Measurements from ENCODE around the gene ANO10. TPM values are rescaled to one million over a fixed set of nuclear protein-coding genes. Genes with fewer than 3 reads are reported as not detected.

ANO10 gene
- polyA plus RNA-seq, 1 donor = 21.5 TPM

GRCh38 chr3:43378066-43378935, 243.5 kb downstream of the ANO10 start:
- Histone ChIP-seq H3K4me3 (ENCODE audit: low read length) (no peak overlapping the region), H3K27ac (ENCODE audit: low read length) (no peak overlapping the region), H3K36me3 (ENCODE audit: control insufficient read depth, insufficient read depth, low read length) (no peaks in the 10 kb centered on the region), H3K27me3 (ENCODE audit: control insufficient read depth, insufficient read depth, low read length) (no peaks in the 10 kb centered on the region), H3K4me1 (ENCODE audit: control insufficient read depth, insufficient read depth, low read length) (no peaks in the 10 kb centered on the region), H3K9me3 (ENCODE audit: control insufficient read depth, low read depth, low read length) (no peaks in the 10 kb centered on the region)
- peak; percentile 30 to 49 for DNase-seq
- no CpG with 5 or more reads among the region's 2 CpGs for WGBS (ENCODE audit: insufficient coverage, low lambda C conversion rate)

- H3K4me3 ChIP-seq (ENCODE audit: low read length) = no peak overlapping the region
- H3K9me3 ChIP-seq (ENCODE audit: control insufficient read depth, low read depth, low read length) = no peaks in the 10 kb centered on the region
- no peak for DNase-seq
- H3K36me3 ChIP-seq (ENCODE audit: control insufficient read depth, insufficient read depth, low read length) = no peaks in the 10 kb centered on the region
- no peaks in the 10 kb centered on the region for H3K27me3 ChIP-seq (ENCODE audit: control insufficient read depth, insufficient read depth, low read length)
- no peaks in the 10 kb centered on the region for H3K4me1 ChIP-seq (ENCODE audit: control insufficient read depth, insufficient read depth, low read length)
- H3K27ac ChIP-seq (ENCODE audit: low read length) = no peak overlapping the region
- WGBS (ENCODE audit: insufficient coverage, low lambda C conversion rate) = no CpG with 5 or more reads among the region's 3 CpGs
Observed at GRCh38 chr3:43373560-43373928, 248.3 kb downstream of the ANO10 start.

GRCh38 chr3:43372809-43373559, 248.8 kb downstream of the ANO10 start:
- Histone ChIP-seq H3K27me3 (ENCODE audit: control insufficient read depth, insufficient read depth, low read length) (no peaks in the 10 kb centered on the region), H3K27ac (ENCODE audit: low read length) (no peak overlapping the region), H3K9me3 (ENCODE audit: control insufficient read depth, low read depth, low read length) (no peaks in the 10 kb centered on the region), H3K4me1 (ENCODE audit: control insufficient read depth, insufficient read depth, low read length) (no peaks in the 10 kb centered on the region), H3K36me3 (ENCODE audit: control insufficient read depth, insufficient read depth, low read length) (no peaks in the 10 kb centered on the region), H3K4me3 (ENCODE audit: low read length) (no peak overlapping the region)
- WGBS (ENCODE audit: insufficient coverage, low lambda C conversion rate) = no CpG with 5 or more reads among the region's 11 CpGs
- no peak for DNase-seq

GRCh38 chr3:43372007-43372740, 249.6 kb downstream of the ANO10 start:
- H3K4me3 ChIP-seq (ENCODE audit: low read length) = no peak overlapping the region
- H3K36me3 ChIP-seq (ENCODE audit: control insufficient read depth, insufficient read depth, low read length) = no peaks in the 10 kb centered on the region
- H3K4me1 ChIP-seq (ENCODE audit: control insufficient read depth, insufficient read depth, low read length) = no peaks in the 10 kb centered on the region
- H3K27ac ChIP-seq (ENCODE audit: low read length) = no peak overlapping the region
- no peaks in the 10 kb centered on the region for H3K27me3 ChIP-seq (ENCODE audit: control insufficient read depth, insufficient read depth, low read length)
- no peaks in the 10 kb centered on the region for H3K9me3 ChIP-seq (ENCODE audit: control insufficient read depth, low read depth, low read length)
- no peak for DNase-seq
- 100% methylated on average over 1 of the region's 10 CpGs for WGBS (ENCODE audit: insufficient coverage, low lambda C conversion rate)

- no peak for DNase-seq
- no peak overlapping the region for H3K4me3 ChIP-seq (ENCODE audit: low read length)
- H3K9me3 ChIP-seq (ENCODE audit: control insufficient read depth, low read depth, low read length) = no peaks in the 10 kb centered on the region
- H3K27ac ChIP-seq (ENCODE audit: low read length) = no peak overlapping the region
- no CpG with 5 or more reads among the region's 3 CpGs for WGBS (ENCODE audit: insufficient coverage, low lambda C conversion rate)
- no peaks in the 10 kb centered on the region for H3K27me3 ChIP-seq (ENCODE audit: control insufficient read depth, insufficient read depth, low read length)
- H3K4me1 ChIP-seq (ENCODE audit: control insufficient read depth, insufficient read depth, low read length) = no peaks in the 10 kb centered on the region
- H3K36me3 ChIP-seq (ENCODE audit: control insufficient read depth, insufficient read depth, low read length) = no peaks in the 10 kb centered on the region
Observed at GRCh38 chr3:43371494-43371893, 250.3 kb downstream of the ANO10 start.

GRCh38 chr3:43370293-43370980, 251.4 kb downstream of the ANO10 start:
- H3K36me3 ChIP-seq (ENCODE audit: control insufficient read depth, insufficient read depth, low read length) = no peaks in the 10 kb centered on the region
- H3K27ac ChIP-seq (ENCODE audit: low read length) = no peak overlapping the region
- 100% methylated on average over 1 of the region's 6 CpGs for WGBS (ENCODE audit: insufficient coverage, low lambda C conversion rate)
- DNase-seq = no peak
- H3K9me3 ChIP-seq (ENCODE audit: control insufficient read depth, low read depth, low read length) = no peaks in the 10 kb centered on the region
- H3K4me1 ChIP-seq (ENCODE audit: control insufficient read depth, insufficient read depth, low read length) = no peaks in the 10 kb centered on the region
- no peak overlapping the region for H3K4me3 ChIP-seq (ENCODE audit: low read length)
- no peaks in the 10 kb centered on the region for H3K27me3 ChIP-seq (ENCODE audit: control insufficient read depth, insufficient read depth, low read length)

- DNase-seq = no peak
- H3K27me3 ChIP-seq (ENCODE audit: control insufficient read depth, insufficient read depth, low read length) = no peaks in the 10 kb centered on the region
- H3K36me3 ChIP-seq (ENCODE audit: control insufficient read depth, insufficient read depth, low read length) = peaks cover 3% of the 10 kb centered on the region
- no peak overlapping the region for H3K27ac ChIP-seq (ENCODE audit: low read length)
- no peaks in the 10 kb centered on the region for H3K9me3 ChIP-seq (ENCODE audit: control insufficient read depth, low read depth, low read length)
- H3K4me1 ChIP-seq (ENCODE audit: control insufficient read depth, insufficient read depth, low read length) = no peaks in the 10 kb centered on the region
- WGBS (ENCODE audit: insufficient coverage, low lambda C conversion rate) = no CpG with 5 or more reads among the region's 8 CpGs
- no peak overlapping the region for H3K4me3 ChIP-seq (ENCODE audit: low read length)
Observed at GRCh38 chr3:43369404-43370292, 252.2 kb downstream of the ANO10 start.

- Histone ChIP-seq H3K9me3 (ENCODE audit: control insufficient read depth, low read depth, low read length) (no peaks in the 10 kb centered on the region), H3K27ac (ENCODE audit: low read length) (no peak overlapping the region), H3K4me1 (ENCODE audit: control insufficient read depth, insufficient read depth, low read length) (no peaks in the 10 kb centered on the region), H3K27me3 (ENCODE audit: control insufficient read depth, insufficient read depth, low read length) (no peaks in the 10 kb centered on the region), H3K4me3 (ENCODE audit: low read length) (no peak overlapping the region), H3K36me3 (ENCODE audit: control insufficient read depth, insufficient read depth, low read length) (peaks cover 3% of the 10 kb centered on the region)
- no peak for DNase-seq
- no CpG with 5 or more reads among the region's 9 CpGs for WGBS (ENCODE audit: insufficient coverage, low lambda C conversion rate)
Observed at GRCh38 chr3:43366885-43367284, 254.9 kb downstream of the ANO10 start.

- DNase-seq = no peak
- H3K9me3 ChIP-seq (ENCODE audit: control insufficient read depth, low read depth, low read length) = no peaks in the 10 kb centered on the region
- H3K36me3 ChIP-seq (ENCODE audit: control insufficient read depth, insufficient read depth, low read length) = peaks cover 3% of the 10 kb centered on the region
- no peaks in the 10 kb centered on the region for H3K4me1 ChIP-seq (ENCODE audit: control insufficient read depth, insufficient read depth, low read length)
- no peak overlapping the region for H3K27ac ChIP-seq (ENCODE audit: low read length)
- H3K4me3 ChIP-seq (ENCODE audit: low read length) = no peak overlapping the region
- H3K27me3 ChIP-seq (ENCODE audit: control insufficient read depth, insufficient read depth, low read length) = no peaks in the 10 kb centered on the region
- WGBS (ENCODE audit: insufficient coverage, low lambda C conversion rate) = no CpG with 5 or more reads among the region's 11 CpGs
Observed at GRCh38 chr3:43366481-43366880, 255.3 kb downstream of the ANO10 start.

Measured in large intestine (tissue), 3 donors.